ENCODE data around the gene MAGEF1. TPM values are rescaled to one million over a fixed set of nuclear protein-coding genes. Genes with fewer than 3 reads are reported as not detected.

Gene MAGEF1
- total RNA-seq, 1 donor from 2014 or later = 10.4 TPM

GRCh38 chr3:184691397-184692231, 20.2 kb downstream of the MAGEF1 start:
- DNase-seq (ENCODE audit: low read depth, low spot score) = no peak

- no peak for DNase-seq (ENCODE audit: low read depth, low spot score)
Measured at GRCh38 chr3:184690192-184690883, 21.5 kb downstream of the MAGEF1 start.

- DNase-seq (ENCODE audit: low read depth, low spot score) = no peak
Measured at GRCh38 chr3:184688882-184689271, 23.0 kb downstream of the MAGEF1 start.

- no peak for DNase-seq (ENCODE audit: low read depth, low spot score)
Measured at GRCh38 chr3:184688251-184688881, 23.5 kb downstream of the MAGEF1 start.

- no peak for DNase-seq (ENCODE audit: low read depth, low spot score)
Measured at GRCh38 chr3:184687363-184688015, 24.4 kb downstream of the MAGEF1 start.

- no peak for DNase-seq (ENCODE audit: low read depth, low spot score)
Measured at GRCh38 chr3:184685646-184686045, 26.2 kb downstream of the MAGEF1 start.

GRCh38 chr3:184685055-184685454, 26.8 kb downstream of the MAGEF1 start:
- DNase-seq (ENCODE audit: low read depth, low spot score) = no peak

GRCh38 chr3:184683900-184684560, 27.8 kb downstream of the MAGEF1 start:
- no peak for DNase-seq (ENCODE audit: low read depth, low spot score)

- no peak for DNase-seq (ENCODE audit: low read depth, low spot score)
Measured at GRCh38 chr3:184683234-184683633, 28.6 kb downstream of the MAGEF1 start.

GRCh38 chr3:184682671-184683070, 29.2 kb downstream of the MAGEF1 start:
- DNase-seq (ENCODE audit: low read depth, low spot score) = no peak

GRCh38 chr3:184680385-184681345, 31.2 kb downstream of the MAGEF1 start:
- no peak for DNase-seq (ENCODE audit: low read depth, low spot score)

- DNase-seq (ENCODE audit: low read depth, low spot score) = no peak
Measured at GRCh38 chr3:184679056-184679816, 32.6 kb downstream of the MAGEF1 start.

GRCh38 chr3:184678317-184679055, 33.4 kb downstream of the MAGEF1 start:
- DNase-seq (ENCODE audit: low read depth, low spot score) = no peak

GRCh38 chr3:184677344-184678316, 34.2 kb downstream of the MAGEF1 start:
- DNase-seq (ENCODE audit: low read depth, low spot score) = no peak

- no peak for DNase-seq (ENCODE audit: low read depth, low spot score)
Measured at GRCh38 chr3:184676927-184677326, 34.9 kb downstream of the MAGEF1 start.

GRCh38 chr3:184674626-184675025, 37.2 kb downstream of the MAGEF1 start:
- no peak for DNase-seq (ENCODE audit: low read depth, low spot score)

Data from pulmonary artery endothelial cell (primary cell).